ENCODE measurements around the gene ANKRA2.

The ANKRA2 gene

GRCh38 chr5:73603998-73604397, 38.6 kb upstream of the ANKRA2 start:
- ATAC-seq (ENCODE audit: insufficient read depth, low read depth) (no peak), DNase-seq (no peak)
- no peak overlapping the region for H3K4me3 ChIP-seq (ENCODE audit: low read depth in 1 of 2, low read length in 2 of 2)
- no peaks in the 10 kb centered on the region for H4K20me1 ChIP-seq (ENCODE audit: insufficient read depth, low read length)
- H3K27me3 ChIP-seq (ENCODE audit: insufficient read depth, low read length, poor library complexity), result no peaks in the 10 kb centered on the region
- H3K4me1 ChIP-seq (ENCODE audit: insufficient read depth, low read length), result no peaks in the 10 kb centered on the region
- no peaks in the 10 kb centered on the region for H3K79me2 ChIP-seq (ENCODE audit: insufficient read depth, low read length)
- H3K4me2 ChIP-seq (ENCODE audit: insufficient read depth, low read length), result no peak overlapping the region
- H3K9me3 ChIP-seq (ENCODE audit: insufficient read depth, low read length, severe bottlenecking), result peaks cover 4% of the 10 kb centered on the region
- H3K36me3 ChIP-seq (ENCODE audit: insufficient read depth, low read length), result no peaks in the 10 kb centered on the region
- no peak overlapping the region for H3K27ac ChIP-seq (ENCODE audit: low read length)
- H2AFZ ChIP-seq (ENCODE audit: low read depth, low read length), result no peak overlapping the region
- no peak overlapping the region for H3K9ac ChIP-seq (ENCODE audit: low read depth, low read length)
- TF ChIP-seq CTCF (IDR thresholded peaks at IDR 0.05; ENCODE audit: borderline replicate concordance, extremely low read depth, low read length, poor library complexity, severe bottlenecking) (no peak), EZH2 (IDR thresholded peaks at IDR 0.05; ENCODE audit: borderline replicate concordance, low read depth, low read length, severe bottlenecking) (no peak)

- DNase-seq, result no peak
- no peaks in the 10 kb centered on the region for H3K36me3 ChIP-seq (ENCODE audit: insufficient read depth, low read length)
- H3K27ac ChIP-seq (ENCODE audit: low read length), result no peak overlapping the region
- no peak overlapping the region for H3K4me2 ChIP-seq (ENCODE audit: insufficient read depth, low read length)
- no peaks in the 10 kb centered on the region for H3K79me2 ChIP-seq (ENCODE audit: insufficient read depth, low read length)
- H3K4me1 ChIP-seq (ENCODE audit: insufficient read depth, low read length), result no peaks in the 10 kb centered on the region
- H3K27me3 ChIP-seq (ENCODE audit: insufficient read depth, low read length, poor library complexity), result no peaks in the 10 kb centered on the region
- no peak overlapping the region for H2AFZ ChIP-seq (ENCODE audit: low read depth, low read length)
- ATAC-seq (ENCODE audit: insufficient read depth, low read depth), result no peak
- no peaks in the 10 kb centered on the region for H4K20me1 ChIP-seq (ENCODE audit: insufficient read depth, low read length)
- peaks cover 4% of the 10 kb centered on the region for H3K9me3 ChIP-seq (ENCODE audit: insufficient read depth, low read length, severe bottlenecking)
- TF ChIP-seq EZH2 (IDR thresholded peaks at IDR 0.05; ENCODE audit: borderline replicate concordance, low read depth, low read length, severe bottlenecking), result no peak
- TF ChIP-seq CTCF (IDR thresholded peaks at IDR 0.05; ENCODE audit: borderline replicate concordance, extremely low read depth, low read length, poor library complexity, severe bottlenecking), result no peak
- H3K9ac ChIP-seq (ENCODE audit: low read depth, low read length), result no peak overlapping the region
- H3K4me3 ChIP-seq (ENCODE audit: low read depth in 1 of 2, low read length in 2 of 2), result no peak overlapping the region
Measured at GRCh38 chr5:73599380-73599779, 33.9 kb upstream of the ANKRA2 start.

- Histone ChIP-seq H3K4me3 (ENCODE audit: low read depth in 1 of 2, low read length in 2 of 2) (no peak overlapping the region), H2AFZ (ENCODE audit: low read depth, low read length) (no peak overlapping the region), H3K79me2 (ENCODE audit: insufficient read depth, low read length) (no peaks in the 10 kb centered on the region), H4K20me1 (ENCODE audit: insufficient read depth, low read length) (no peaks in the 10 kb centered on the region), H3K4me1 (ENCODE audit: insufficient read depth, low read length) (no peaks in the 10 kb centered on the region), H3K36me3 (ENCODE audit: insufficient read depth, low read length) (no peaks in the 10 kb centered on the region), H3K9ac (ENCODE audit: low read depth, low read length) (no peak overlapping the region), H3K4me2 (ENCODE audit: insufficient read depth, low read length) (no peak overlapping the region), H3K9me3 (ENCODE audit: insufficient read depth, low read length, severe bottlenecking) (peaks cover 4% of the 10 kb centered on the region), H3K27me3 (ENCODE audit: insufficient read depth, low read length, poor library complexity) (no peaks in the 10 kb centered on the region), H3K27ac (ENCODE audit: low read length) (no peak overlapping the region)
- TF ChIP-seq EZH2 (IDR thresholded peaks at IDR 0.05; ENCODE audit: borderline replicate concordance, low read depth, low read length, severe bottlenecking) (no peak), CTCF (IDR thresholded peaks at IDR 0.05; ENCODE audit: borderline replicate concordance, extremely low read depth, low read length, poor library complexity, severe bottlenecking) (peak; percentile 65)
- ATAC-seq (ENCODE audit: insufficient read depth, low read depth), result peak; percentile 50; the same call in 1 of the 3 replicates
- DNase-seq, result peak; percentile 9
Measured at GRCh38 chr5:73596705-73597328, 31.4 kb upstream of the ANKRA2 start.

All from DND-41 (cell line).